ENCODE data around the gene LECT2. TPM values are rescaled to one million over a fixed set of nuclear protein-coding genes. Genes with fewer than 3 reads are reported as not detected.
A peak's percentile ranks its signal among the peaks of the same experiment; 100 is the strongest.

The LECT2 gene
- not detected in 3 replicates for total RNA-seq
- long read RNA-seq = 0 reads

GRCh38 chr5:135954899-135955298 is at the start of gene LECT2:
Gene LECT2 (minus strand): TSS chr5:135954983. CDS start chr5:135954833, 150 bp downstream.
- no peak for DNase-seq (ENCODE audit: low spot score)
- Mint-ChIP-seq H3K9me3 (ENCODE audit: low read depth) (no peaks in the 10 kb centered on the region), H3K4me3 (ENCODE audit: unreplicated experiment) (no peak within 1 kb of the TSS), H3K27me3 (ENCODE audit: low read depth) (no peaks in the 10 kb centered on the region), H3K36me3 (ENCODE audit: low read depth) (no peaks in the 10 kb centered on the region), H3K4me1 (ENCODE audit: low read depth) (no peaks in the 10 kb centered on the region), H3K27ac (ENCODE audit: unreplicated experiment) (no peak within 1 kb of the TSS)
- TF ChIP-seq CTCF (IDR thresholded peaks at IDR 0.05) = no peak

GRCh38 chr5:136004436-136004835 is 49.7 kb upstream of the LECT2 start:
- no peaks in the 10 kb centered on the region for H3K27me3 Mint-ChIP-seq (ENCODE audit: low read depth)
- no peaks in the 10 kb centered on the region for H3K36me3 Mint-ChIP-seq (ENCODE audit: low read depth)
- no peak overlapping the region for H3K4me3 Mint-ChIP-seq (ENCODE audit: unreplicated experiment)
- no peak overlapping the region for H3K27ac Mint-ChIP-seq (ENCODE audit: unreplicated experiment)
- TF ChIP-seq CTCF (IDR thresholded peaks at IDR 0.05) = no peak
- peaks cover 60% of the 10 kb centered on the region for H3K4me1 Mint-ChIP-seq (ENCODE audit: low read depth)
- no peaks in the 10 kb centered on the region for H3K9me3 Mint-ChIP-seq (ENCODE audit: low read depth)
- no peak for DNase-seq (ENCODE audit: low spot score)

GRCh38 chr5:136001466-136001981 is 46.7 kb upstream of the LECT2 start:
- Mint-ChIP-seq H3K27ac (ENCODE audit: unreplicated experiment) (peak overlapping the region; percentile 50), H3K4me1 (ENCODE audit: low read depth) (peaks cover 65% of the 10 kb centered on the region), H3K4me3 (ENCODE audit: unreplicated experiment) (no peak overlapping the region), H3K27me3 (ENCODE audit: low read depth) (no peaks in the 10 kb centered on the region), H3K9me3 (ENCODE audit: low read depth) (no peaks in the 10 kb centered on the region), H3K36me3 (ENCODE audit: low read depth) (no peaks in the 10 kb centered on the region)
- no peak for TF ChIP-seq CTCF (IDR thresholded peaks at IDR 0.05)
- no peak for DNase-seq (ENCODE audit: low spot score)

GRCh38 chr5:136000932-136001331 is 46.1 kb upstream of the LECT2 start:
- H3K4me3 Mint-ChIP-seq (ENCODE audit: unreplicated experiment) = no peak overlapping the region
- H3K4me1 Mint-ChIP-seq (ENCODE audit: low read depth) = peaks cover 65% of the 10 kb centered on the region
- DNase-seq (ENCODE audit: low spot score) = no peak
- no peaks in the 10 kb centered on the region for H3K27me3 Mint-ChIP-seq (ENCODE audit: low read depth)
- no peak for TF ChIP-seq CTCF (IDR thresholded peaks at IDR 0.05)
- H3K9me3 Mint-ChIP-seq (ENCODE audit: low read depth) = no peaks in the 10 kb centered on the region
- no peak overlapping the region for H3K27ac Mint-ChIP-seq (ENCODE audit: unreplicated experiment)
- H3K36me3 Mint-ChIP-seq (ENCODE audit: low read depth) = no peaks in the 10 kb centered on the region

GRCh38 chr5:136000147-136000546 is 45.4 kb upstream of the LECT2 start:
- Mint-ChIP-seq H3K4me3 (ENCODE audit: unreplicated experiment) (no peak overlapping the region), H3K27ac (ENCODE audit: unreplicated experiment) (peak overlapping the region; percentile 59), H3K9me3 (ENCODE audit: low read depth) (no peaks in the 10 kb centered on the region), H3K36me3 (ENCODE audit: low read depth) (no peaks in the 10 kb centered on the region), H3K27me3 (ENCODE audit: low read depth) (no peaks in the 10 kb centered on the region), H3K4me1 (ENCODE audit: low read depth) (peaks cover 66% of the 10 kb centered on the region)
- DNase-seq (ENCODE audit: low spot score) = no peak
- no peak for TF ChIP-seq CTCF (IDR thresholded peaks at IDR 0.05)

Measured in chondrocyte (in vitro differentiated cells).